Stomach (tissue), 4 donors: ENCODE data around the gene GLTP.

ENCODE experiments used
- EP300 ChIP-seq: sonication (generic); formaldehyde crosslinking; IDR thresholded peaks from one replicate; pipeline ENCODE4 v1.6.1; 2017; ENCODE audit warnings: antibody characterized with exemption
- POLR2A ChIP-seq, 4 donors: fragments of 450-650 bp; IDR thresholded peaks; one replicate each; pipeline ENCODE4 v1.6.1; 2016; ENCODE audit warnings: antibody characterized with exemption in 4 of 4, control low read depth in 2 of 4, mild to moderate bottlenecking in 1 of 4, moderate library complexity in 1 of 4
- POLR2AphosphoS5 ChIP-seq, 3 donors: sonication (generic); formaldehyde crosslinking; IDR thresholded peaks; one replicate each; pipeline ENCODE4 v1.6.1; 2016; ENCODE audit warnings: antibody characterized with exemption in 3 of 3
- TF ChIP-seq, protein P1 (sequence below), 7 experiments: fragments of 450-650 bp in 4 of 7; fragments of 200-600 bp in 3 of 7; sonication (generic) in 3 of 7; IDR thresholded peaks; one replicate each; pipeline ENCODE4 v1.5.1; 2016 to 2019; ENCODE audit warnings: antibody characterized with exemption in 7 of 7, control low read depth in 2 of 7, mild to moderate bottlenecking in 1 of 7

DNA sequence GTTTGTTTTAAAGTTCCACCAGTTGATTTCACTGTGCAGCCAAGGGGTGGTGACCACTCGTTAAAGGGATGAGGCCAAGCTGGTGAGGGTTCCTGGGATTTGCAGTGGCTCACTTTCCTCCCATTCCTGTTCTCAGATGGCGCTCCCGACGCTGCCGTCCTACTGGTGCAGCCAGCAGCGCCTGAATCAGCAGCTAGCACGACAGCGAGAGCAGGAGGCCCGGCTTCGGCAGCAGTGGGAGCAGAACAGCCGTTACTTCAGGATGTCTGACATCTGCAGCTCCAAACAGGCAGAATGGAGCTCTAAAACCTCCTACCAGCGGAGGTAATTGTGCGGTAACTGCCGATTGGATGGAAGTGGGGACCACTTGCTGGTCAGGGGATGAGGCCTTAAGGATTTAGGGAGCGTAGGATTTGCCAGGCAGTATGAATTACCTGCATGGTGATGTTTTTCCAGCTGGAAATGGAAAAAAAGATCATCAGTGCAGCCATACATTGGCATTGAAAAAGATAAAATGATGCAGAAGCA, 22.6 kb upstream of the GLTP start:
- TF ChIP-seq POLR2A (IDR thresholded peaks at IDR 0.05) (no peak), EP300 (no peak), POLR2AphosphoS5 (IDR thresholded peaks at IDR 0.05) (no peak)
- TF ChIP-seq, protein P1, sequence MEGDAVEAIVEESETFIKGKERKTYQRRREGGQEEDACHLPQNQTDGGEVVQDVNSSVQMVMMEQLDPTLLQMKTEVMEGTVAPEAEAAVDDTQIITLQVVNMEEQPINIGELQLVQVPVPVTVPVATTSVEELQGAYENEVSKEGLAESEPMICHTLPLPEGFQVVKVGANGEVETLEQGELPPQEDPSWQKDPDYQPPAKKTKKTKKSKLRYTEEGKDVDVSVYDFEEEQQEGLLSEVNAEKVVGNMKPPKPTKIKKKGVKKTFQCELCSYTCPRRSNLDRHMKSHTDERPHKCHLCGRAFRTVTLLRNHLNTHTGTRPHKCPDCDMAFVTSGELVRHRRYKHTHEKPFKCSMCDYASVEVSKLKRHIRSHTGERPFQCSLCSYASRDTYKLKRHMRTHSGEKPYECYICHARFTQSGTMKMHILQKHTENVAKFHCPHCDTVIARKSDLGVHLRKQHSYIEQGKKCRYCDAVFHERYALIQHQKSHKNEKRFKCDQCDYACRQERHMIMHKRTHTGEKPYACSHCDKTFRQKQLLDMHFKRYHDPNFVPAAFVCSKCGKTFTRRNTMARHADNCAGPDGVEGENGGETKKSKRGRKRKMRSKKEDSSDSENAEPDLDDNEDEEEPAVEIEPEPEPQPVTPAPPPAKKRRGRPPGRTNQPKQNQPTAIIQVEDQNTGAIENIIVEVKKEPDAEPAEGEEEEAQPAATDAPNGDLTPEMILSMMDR (IDR thresholded peaks at IDR 0.05) = no peak
